Ishikawa (cell line): ENCODE measurements around the gene SEMA3E.

Experiments
- CEBPB ChIP-seq: IDR thresholded peaks from 2 replicates; pipeline ENCODE4 v1.6.1; 2012
- CREB1 ChIP-seq: IDR thresholded peaks from 2 replicates; pipeline ENCODE4 v1.6.1; 2012; ENCODE audit warnings: low read depth
- EGR1 ChIP-seq: IDR thresholded peaks from 2 replicates; pipeline ENCODE4 v1.6.1; 2012
- EP300 ChIP-seq: IDR thresholded peaks from 2 replicates; pipeline ENCODE4 v1.6.1; 2012; ENCODE audit warnings: borderline replicate concordance
- FOXM1 ChIP-seq: IDR thresholded peaks from 2 replicates; pipeline ENCODE4 v1.6.1; 2012; ENCODE audit warnings: low read depth, borderline replicate concordance
- NFIC ChIP-seq: IDR thresholded peaks from 2 replicates; pipeline ENCODE4 v1.6.1; 2012
- RAD21 ChIP-seq: IDR thresholded peaks from 2 replicates; pipeline ENCODE4 v1.6.1; 2012; ENCODE audit warnings: low read depth
- TAF1 ChIP-seq: IDR thresholded peaks from 2 replicates; pipeline ENCODE4 v1.6.1; 2012; ENCODE audit warnings: low read depth, mild to moderate bottlenecking
- TCF12 ChIP-seq: IDR thresholded peaks from 2 replicates; pipeline ENCODE4 v1.6.1; 2012; ENCODE audit warnings: low read depth
- TEAD4 ChIP-seq: IDR thresholded peaks from 2 replicates; pipeline ENCODE4 v1.6.1; 2012
- YY1 ChIP-seq: IDR thresholded peaks from 2 replicates; pipeline ENCODE4 v1.6.1; 2012; ENCODE audit warnings: low read depth
- ZBTB7A ChIP-seq: IDR thresholded peaks from 2 replicates; pipeline ENCODE4 v1.6.1; 2012; ENCODE audit warnings: low read depth
- TF ChIP-seq, protein P1 (sequence below): IDR thresholded peaks from 2 replicates; pipeline ENCODE4 v1.6.1; 2012; ENCODE audit warnings: low read depth, mild to moderate bottlenecking
- TF ChIP-seq, protein P2 (sequence below): IDR thresholded peaks from 2 replicates; pipeline ENCODE4 v1.6.1; 2012
- TF ChIP-seq, protein P3 (sequence below): IDR thresholded peaks from 2 replicates; pipeline ENCODE4 v1.6.1; 2012

SEMA3E gene

DNA sequence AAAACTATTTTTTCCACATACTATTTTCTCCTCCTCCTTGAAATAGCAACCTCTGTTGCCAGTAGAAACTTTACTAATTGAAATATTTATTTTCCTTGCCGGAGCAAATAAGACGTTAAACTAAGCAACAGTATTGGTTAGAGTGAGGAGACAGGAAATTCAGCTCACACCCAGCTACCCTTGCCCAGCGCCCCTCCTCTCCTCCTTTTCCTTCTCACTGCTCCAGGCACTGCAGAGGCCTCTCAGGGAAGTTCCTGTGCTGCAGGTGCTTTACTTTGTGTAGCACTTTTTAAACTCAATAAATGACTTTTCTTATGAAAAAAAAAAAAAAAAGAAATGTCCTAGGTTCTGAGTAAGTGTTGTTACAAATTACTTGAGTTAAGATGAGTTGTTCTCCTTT lies 134.0 kb downstream of the SEMA3E start:
- TF ChIP-seq, protein P1, sequence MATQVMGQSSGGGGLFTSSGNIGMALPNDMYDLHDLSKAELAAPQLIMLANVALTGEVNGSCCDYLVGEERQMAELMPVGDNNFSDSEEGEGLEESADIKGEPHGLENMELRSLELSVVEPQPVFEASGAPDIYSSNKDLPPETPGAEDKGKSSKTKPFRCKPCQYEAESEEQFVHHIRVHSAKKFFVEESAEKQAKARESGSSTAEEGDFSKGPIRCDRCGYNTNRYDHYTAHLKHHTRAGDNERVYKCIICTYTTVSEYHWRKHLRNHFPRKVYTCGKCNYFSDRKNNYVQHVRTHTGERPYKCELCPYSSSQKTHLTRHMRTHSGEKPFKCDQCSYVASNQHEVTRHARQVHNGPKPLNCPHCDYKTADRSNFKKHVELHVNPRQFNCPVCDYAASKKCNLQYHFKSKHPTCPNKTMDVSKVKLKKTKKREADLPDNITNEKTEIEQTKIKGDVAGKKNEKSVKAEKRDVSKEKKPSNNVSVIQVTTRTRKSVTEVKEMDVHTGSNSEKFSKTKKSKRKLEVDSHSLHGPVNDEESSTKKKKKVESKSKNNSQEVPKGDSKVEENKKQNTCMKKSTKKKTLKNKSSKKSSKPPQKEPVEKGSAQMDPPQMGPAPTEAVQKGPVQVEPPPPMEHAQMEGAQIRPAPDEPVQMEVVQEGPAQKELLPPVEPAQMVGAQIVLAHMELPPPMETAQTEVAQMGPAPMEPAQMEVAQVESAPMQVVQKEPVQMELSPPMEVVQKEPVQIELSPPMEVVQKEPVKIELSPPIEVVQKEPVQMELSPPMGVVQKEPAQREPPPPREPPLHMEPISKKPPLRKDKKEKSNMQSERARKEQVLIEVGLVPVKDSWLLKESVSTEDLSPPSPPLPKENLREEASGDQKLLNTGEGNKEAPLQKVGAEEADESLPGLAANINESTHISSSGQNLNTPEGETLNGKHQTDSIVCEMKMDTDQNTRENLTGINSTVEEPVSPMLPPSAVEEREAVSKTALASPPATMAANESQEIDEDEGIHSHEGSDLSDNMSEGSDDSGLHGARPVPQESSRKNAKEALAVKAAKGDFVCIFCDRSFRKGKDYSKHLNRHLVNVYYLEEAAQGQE: no peak
- TF ChIP-seq TAF1: no peak
- no peak for TF ChIP-seq ZBTB7A
- no peak for TF ChIP-seq CREB1
- no peak for TF ChIP-seq CEBPB
- TF ChIP-seq, protein P2, sequence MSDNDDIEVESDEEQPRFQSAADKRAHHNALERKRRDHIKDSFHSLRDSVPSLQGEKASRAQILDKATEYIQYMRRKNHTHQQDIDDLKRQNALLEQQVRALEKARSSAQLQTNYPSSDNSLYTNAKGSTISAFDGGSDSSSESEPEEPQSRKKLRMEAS: no peak
- TF ChIP-seq YY1: no peak
- TF ChIP-seq NFIC: no peak
- no peak for TF ChIP-seq TEAD4
- TF ChIP-seq FOXM1: no peak
- no peak for TF ChIP-seq EGR1
- TF ChIP-seq TCF12: no peak

GRCh38 chr7:83509255-83510021 lies 139.5 kb downstream of the SEMA3E start:
- TF ChIP-seq RAD21: no peak
- TF ChIP-seq YY1: no peak
- no peak for TF ChIP-seq EGR1
- no peak for TF ChIP-seq TCF12
- TF ChIP-seq NFIC: no peak
- TF ChIP-seq, protein P3, sequence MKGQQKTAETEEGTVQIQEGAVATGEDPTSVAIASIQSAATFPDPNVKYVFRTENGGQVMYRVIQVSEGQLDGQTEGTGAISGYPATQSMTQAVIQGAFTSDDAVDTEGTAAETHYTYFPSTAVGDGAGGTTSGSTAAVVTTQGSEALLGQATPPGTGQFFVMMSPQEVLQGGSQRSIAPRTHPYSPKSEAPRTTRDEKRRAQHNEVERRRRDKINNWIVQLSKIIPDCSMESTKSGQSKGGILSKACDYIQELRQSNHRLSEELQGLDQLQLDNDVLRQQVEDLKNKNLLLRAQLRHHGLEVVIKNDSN: no peak
- no peak for TF ChIP-seq FOXM1
- TF ChIP-seq TEAD4: no peak
- TF ChIP-seq TAF1: no peak
- no peak for TF ChIP-seq EP300
- TF ChIP-seq, protein P1: no peak
- no peak for TF ChIP-seq ZBTB7A
- no peak for TF ChIP-seq CREB1
- TF ChIP-seq, protein P2: no peak
- no peak for TF ChIP-seq CEBPB

DNA sequence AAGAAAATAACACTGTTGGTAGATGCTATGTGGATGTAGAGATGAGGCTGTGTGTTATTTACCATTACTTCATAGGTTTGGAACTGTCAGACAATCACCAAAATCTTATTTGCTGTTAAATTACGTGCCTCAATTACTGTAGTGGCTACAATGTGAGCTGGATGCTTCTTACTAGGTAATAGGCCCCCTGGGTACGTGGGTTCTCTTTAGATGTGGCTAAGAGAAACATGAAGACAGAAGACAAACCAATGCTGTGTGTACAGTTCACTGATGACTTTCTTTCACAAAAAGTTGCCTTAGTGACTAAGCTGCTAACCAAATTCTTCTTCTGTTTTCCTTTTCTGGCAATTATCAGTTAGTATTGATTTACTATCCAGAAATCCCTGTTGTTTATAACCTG lies 144.6 kb downstream of the SEMA3E start:
- TF ChIP-seq FOXM1: no peak
- TF ChIP-seq YY1: no peak
- TF ChIP-seq, protein P2: no peak
- TF ChIP-seq TCF12: no peak
- TF ChIP-seq, protein P3: no peak
- TF ChIP-seq CEBPB: no peak
- TF ChIP-seq CREB1: no peak
- TF ChIP-seq, protein P1: no peak
- no peak for TF ChIP-seq TEAD4
- no peak for TF ChIP-seq EGR1
- no peak for TF ChIP-seq NFIC
- TF ChIP-seq TAF1: no peak
- no peak for TF ChIP-seq EP300
- no peak for TF ChIP-seq ZBTB7A
- no peak for TF ChIP-seq RAD21

- TF ChIP-seq, protein P1: no peak
- TF ChIP-seq TAF1 (no peak), EGR1 (no peak), TCF12 (no peak), ZBTB7A (no peak), YY1 (no peak), FOXM1 (no peak), RAD21 (no peak), NFIC (no peak), TEAD4 (no peak), CREB1 (no peak), CEBPB (no peak)
- TF ChIP-seq, protein P3: no peak
- TF ChIP-seq, protein P2: no peak
Observed at GRCh38 chr7:83502636-83503035, 146.3 kb downstream of the SEMA3E start.
